CD4-positive, alpha-beta T cell treated with Interleukin-2 at 100 ng/mL for 4 hours (primary cell): ENCODE data around the gene NCKIPSD.

Experiments
- DNase-seq: peaks from one replicate; pipeline ENCODE4 v3.0.0-alpha.2; 2020; ENCODE audit warnings: low spot score

NCKIPSD gene

DNA sequence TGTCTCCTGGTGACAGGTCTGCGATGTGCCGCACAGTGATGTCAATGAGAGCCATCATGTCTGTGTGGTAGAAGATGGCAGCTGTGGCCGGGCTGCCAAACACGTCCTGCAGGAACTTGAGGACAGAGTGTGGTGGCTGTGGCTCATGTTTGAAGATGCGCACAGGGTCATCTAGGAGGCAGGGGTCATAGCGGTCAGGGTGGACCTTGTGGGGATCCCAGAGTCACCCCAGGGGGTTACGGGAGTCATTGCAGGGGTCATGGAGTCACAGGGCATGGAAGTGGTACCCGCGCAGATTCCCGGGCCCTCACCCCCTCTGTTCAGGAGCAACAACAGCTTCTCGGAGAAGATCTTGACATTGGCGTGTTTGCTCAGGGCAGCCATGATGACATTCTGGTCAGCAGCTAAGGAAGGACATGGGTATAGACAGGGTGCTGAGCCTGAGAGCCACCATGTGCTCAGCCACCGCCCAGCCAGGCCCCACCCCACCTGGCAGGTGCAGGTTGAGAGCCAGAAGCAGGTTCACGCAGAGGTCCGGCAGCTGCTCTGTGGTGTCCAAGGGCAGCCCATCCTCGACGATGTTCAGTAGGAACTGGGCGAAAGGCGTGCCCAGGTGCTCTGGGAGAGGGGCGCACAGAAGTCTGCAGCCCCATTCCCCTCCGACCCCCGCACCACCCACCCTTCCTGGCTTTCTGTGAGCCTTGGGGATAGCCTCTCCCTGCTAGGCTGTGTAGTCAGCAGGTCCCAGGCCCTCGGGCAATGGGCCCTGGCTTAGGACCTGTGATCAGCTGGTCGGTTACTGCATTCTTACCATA is 6.9 kb downstream of the NCKIPSD start:
- no peak for DNase-seq

DNA sequence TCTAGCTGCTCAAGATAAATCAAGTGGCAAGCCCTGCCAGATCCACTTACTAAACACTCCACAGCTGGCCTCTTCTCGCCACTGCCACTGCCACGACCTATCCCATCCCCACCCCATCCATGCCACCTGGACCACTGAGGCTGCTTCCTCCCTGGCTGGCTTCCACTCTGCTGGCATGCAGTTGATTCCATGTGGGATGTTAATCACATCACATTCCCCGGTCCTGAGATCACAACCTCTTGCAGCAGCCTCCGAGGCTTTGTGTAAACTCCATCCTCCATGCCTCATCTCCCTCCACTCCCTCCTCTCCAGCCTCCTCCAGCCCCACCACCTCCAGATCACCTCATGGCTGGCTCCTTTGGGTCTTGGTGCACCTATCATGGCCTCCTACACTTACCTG is 7.7 kb downstream of the NCKIPSD start:
- DNase-seq = no peak

DNA sequence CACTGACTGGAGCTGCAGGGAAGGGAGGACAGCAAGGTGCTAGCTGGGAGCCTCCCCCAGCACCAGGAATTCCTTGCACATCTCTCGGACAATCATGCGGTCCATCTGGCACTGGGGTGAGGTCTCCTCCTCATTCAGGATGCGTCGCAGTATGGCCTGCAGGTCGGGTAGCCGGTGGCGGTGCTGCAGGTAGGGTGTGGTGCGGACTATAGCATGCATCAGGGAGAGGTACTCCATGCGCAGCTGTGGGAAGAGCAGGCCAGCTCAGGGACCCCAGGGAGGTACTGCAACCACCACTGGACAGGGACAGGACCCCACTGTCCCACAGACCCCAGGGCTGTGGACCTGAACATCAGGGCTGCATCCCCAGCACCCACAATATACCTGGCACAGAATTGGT is 11.2 kb downstream of the NCKIPSD start:
- no peak for DNase-seq

DNA sequence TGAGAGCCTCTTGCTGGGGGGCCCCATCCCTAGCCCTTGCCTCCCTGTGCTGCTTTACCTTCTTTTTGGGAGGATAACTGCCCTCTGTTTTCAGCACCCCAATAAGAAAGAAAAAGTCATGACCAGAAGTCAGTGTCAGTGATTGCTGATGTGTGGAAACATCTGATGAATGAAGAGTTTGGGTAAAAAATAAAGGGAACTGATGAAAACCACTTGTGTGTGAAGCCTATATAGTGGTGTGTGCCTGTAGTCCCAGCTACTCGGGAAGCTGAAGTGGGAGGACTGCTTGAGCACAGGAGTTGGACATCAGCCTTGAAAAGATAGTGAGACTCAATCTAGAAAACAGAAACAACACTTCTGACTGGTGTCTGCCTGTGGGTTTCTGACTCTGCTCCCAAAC is 13.2 kb downstream of the NCKIPSD start:
- no peak for DNase-seq

DNA sequence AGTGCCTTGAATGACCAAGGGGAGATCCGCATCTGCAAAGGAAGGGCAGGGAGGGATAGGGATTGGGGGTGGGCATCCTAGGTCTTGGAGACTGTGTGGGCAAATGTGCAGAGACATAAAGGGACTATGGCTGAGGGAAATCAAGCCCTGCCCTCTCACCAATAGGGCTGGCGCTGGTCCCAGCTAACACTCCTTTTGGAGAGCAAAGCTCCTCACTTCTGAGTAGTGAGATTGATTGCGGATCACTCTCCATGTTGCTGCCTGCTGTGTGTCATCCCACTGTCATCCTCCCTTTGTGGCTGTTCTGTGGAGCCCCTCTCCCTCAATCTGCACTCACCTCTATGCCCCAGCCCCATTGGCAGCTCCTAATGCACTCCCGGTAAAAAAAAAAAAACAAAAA is 20.8 kb downstream of the NCKIPSD start:
- no peak for DNase-seq

DNA sequence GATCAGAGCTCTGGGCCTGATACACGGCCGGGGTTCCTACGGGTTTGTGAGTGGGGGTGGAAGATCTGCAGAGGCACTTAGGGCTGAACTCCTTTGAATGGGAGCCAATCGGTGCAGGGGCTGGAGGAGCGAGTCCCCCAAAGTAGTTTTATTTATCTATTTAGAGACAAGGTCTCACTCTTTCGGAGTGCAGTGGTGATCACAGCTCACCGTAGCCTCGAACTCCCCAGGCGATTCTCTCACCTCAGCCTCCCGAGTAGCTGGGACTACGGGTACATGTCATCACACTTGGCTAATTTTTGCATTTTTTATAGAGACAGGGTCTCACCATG is 21.4 kb downstream of the NCKIPSD start:
- no peak for DNase-seq

DNA sequence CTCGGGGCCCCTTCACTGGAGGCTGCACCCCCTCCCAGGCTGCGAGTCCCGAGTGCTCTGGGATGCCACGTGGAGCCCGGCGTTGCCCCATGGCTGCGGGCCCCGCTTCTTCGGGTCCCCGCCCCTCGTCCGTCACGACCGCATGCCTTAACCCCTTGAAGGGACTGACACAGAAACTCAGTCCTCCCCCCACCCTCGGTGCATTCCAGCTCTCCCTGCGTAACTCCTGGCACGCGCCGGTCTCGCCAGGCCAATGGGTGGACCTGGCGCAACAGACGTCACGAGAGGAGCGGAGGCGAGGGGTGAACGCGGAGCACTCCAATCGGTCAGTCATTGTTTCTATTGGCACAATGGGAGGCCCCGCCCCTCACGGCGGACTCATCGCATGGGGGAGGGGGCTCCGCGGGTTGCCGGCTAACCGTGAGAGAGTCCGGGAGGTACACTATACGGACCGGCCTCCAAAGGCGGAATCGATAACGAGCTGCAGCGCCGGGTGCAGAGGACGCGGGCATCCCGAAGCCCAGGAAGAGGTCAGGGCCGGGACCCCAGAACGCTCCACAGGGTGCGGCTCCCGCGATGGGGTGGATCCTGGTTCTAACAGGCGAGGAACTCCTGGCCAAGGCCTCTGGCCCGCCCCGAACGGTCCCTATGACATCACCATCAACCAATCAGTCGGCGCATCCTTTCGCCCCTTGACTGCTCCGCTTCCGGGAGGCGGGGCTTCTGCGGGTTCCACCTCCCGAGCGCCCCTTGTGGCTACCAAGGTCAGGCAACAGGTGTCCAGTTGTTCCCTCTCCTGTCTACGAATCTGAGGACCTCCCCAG is 22.0 kb downstream of the NCKIPSD start:
- peak; percentile 89 for DNase-seq

DNA sequence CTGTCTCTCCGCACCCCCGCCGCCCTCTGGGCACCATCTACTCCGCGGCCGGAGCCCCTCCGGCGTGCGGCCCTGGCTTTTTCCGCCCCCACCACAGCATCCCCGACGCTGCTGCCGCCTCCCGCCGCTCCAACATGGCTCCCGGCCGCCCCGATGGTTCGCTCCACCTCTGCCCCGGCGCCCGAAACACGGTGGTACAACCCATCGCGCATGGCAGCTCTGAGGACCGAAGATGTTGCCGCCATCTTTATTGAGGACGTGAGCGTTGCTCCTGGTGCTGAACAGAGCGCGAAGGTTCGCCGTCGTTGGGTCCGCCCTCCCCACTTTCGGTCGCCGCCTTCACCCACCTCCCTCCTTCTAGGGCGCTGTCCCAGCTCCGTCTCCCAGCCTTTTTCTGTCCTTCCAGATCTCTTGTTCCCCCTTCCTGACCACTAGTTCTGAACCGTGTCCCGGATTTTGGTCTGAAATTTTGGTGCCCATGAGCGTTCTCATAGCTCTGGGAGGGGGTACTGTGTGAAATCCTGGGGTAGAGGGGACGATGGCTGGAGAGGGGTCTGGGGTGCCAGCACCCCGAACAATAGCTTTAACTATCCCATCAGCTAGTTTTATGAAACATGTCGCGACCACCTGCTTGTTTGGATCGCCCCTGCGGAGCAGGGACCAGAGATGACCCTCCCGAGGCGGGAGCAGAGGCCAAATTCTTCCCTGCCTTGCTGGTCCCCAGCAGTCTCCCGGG is 22.8 kb downstream of the NCKIPSD start, which contains the start of gene CELSR3:
Gene CELSR3, minus strand, starts transcription at position 134 of the 736 bp plus-strand sequence. CDS start 252 bp downstream, outside the sequence.
- peak; percentile 62 for DNase-seq

DNA sequence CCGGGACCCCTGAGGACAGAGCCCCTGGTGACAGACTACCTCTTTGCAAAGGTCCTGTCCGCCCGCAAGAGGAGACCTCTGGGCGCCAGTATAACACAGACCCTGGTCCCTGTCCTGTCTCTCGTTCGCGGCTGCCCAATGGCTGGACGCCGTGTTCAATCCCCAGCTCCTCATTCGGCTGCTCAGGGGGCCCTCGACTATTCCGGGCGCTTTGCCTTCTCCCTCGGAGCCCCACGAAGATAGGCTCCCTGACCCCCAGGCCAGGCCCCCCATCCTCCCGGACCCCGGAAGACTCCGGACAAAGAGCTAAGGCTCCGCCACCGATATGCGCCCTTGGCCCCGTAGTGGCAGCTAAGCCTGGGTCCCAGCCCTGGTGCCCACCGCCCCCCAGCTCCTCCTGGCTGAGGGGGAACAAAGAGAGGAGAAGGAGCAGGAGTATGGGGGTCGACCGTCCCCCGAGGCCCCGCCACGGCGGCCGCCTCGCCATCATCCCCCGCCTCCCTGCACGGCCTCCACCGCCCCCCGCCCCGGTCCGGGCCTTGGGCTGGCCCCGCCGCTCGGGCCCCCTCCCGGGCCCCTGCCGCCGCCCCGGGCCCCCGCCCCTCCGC is 23.5 kb downstream of the NCKIPSD start:
- DNase-seq = no peak

DNA sequence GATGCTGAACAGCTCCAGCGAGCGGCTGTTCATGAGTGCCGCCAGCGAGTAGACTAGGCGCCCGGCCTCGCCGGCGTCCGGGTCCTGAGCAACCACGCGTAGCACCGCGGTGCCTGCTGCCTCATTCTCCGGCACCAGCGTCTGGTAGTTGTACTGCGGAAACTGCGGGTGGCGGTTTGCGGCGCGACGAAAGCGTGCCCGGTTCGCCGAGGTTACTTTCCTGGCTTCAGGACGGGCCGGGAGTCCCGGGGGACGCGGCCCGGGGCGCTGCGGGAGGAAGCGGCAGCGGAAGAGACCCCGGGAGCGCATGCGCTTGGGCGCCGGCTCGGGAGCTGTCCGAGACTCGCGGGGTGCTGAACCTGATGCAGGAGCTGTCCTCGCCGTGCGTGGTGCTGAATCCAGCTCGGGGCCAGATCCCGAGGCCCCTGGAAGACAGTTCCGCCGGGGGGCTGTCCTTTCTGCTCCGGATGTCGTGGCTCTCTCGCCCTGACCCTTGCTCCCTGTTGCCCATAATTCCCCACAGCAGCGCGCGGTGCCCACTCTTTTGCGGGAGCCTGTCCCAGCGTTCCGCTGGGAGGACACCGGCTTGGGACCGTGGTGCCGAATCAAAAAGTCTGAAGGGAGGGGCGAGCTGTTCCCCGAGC is 24.1 kb downstream of the NCKIPSD start:
- DNase-seq = peak; percentile 68

DNA sequence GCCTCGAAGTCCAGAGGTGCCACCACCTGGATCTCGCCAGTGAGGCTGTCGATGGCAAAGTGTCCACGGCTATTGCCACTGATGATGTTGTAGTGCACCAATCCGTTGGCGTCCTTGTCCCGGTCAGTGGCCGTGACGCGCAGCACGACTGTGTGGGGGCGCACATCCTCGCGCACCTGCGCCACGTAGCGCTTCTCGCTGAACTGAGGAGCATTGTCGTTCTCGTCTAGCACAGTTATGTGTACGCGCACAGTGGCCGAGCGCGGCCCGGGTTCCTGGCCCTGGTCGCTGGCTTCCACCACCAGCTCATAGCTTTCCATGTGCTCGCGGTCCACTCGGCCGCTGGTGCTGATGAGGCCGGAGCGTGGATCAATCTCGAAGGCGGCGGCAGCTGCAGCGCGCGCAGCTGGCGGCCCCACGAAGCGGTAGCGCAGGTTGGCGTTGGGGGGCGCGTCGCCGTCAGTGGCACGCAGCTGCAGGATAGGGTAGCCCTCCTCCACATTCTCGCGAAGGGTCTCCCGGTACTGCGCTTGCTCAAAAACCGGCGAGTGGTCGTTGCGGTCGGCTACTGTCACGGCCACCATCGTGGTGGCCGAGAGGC is 24.8 kb downstream of the NCKIPSD start:
- no peak for DNase-seq

DNA sequence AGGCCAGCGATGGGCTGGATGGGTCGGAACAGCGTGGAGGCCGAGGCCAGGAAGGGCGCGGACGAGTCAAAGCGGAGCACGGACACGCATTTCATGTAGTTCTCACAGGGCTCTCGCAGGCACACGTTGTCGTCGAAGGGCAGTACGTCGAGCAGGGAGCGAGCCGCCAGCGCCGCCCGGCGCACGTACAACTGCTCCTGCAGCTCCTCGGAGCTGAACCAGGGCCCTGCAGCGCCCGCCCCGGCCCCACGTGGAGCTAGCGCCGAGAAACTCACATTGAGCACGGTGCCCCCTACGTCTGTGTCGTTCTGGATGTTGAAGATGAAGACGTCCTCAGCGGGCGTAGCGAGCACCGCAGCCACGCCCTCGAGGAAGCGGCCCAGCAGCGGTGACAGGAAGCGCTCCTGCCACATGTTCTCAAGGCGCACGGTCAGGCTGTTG is 28.9 kb downstream of the NCKIPSD start:
- peak; percentile 26 for DNase-seq

DNA sequence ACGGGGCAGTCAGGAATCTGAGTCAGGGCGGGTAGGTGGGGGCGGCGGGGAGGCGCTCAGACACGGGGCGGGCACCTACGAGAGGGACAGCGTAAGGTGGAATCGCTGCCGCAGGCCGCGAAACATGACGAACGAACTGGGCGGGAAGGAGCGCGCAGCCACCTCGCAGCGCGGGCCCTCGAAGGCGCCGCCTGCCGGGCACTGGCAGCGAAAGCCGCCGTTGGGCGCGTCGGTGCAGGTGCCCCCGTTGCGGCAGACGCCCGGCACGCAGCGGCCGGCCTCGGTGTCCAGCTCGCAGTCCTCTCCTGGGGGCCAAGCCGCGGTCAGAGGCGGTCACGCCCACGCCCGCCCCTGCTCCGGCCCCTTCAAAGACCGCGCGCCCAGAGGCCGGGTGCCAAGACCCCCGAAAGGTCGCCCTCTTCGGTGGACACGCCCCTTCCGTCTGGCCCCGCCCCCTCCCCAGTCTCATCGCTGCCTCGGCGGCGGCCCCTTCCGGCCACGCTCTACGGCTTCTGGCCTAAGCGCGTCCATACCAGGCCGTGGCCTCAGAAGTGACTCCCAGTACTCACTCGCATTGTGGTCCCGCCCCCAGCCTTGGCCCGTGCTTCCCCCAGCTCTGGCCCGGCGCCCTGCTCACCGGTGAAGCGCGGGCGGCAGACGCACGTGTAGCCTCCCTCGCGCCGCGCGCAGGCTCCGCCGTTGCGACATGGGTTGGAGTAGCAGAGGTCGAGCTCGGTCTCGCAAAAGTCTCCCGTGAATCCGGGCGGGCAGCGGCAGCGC is 29.5 kb downstream of the NCKIPSD start:
- peak; percentile 86 for DNase-seq

DNA sequence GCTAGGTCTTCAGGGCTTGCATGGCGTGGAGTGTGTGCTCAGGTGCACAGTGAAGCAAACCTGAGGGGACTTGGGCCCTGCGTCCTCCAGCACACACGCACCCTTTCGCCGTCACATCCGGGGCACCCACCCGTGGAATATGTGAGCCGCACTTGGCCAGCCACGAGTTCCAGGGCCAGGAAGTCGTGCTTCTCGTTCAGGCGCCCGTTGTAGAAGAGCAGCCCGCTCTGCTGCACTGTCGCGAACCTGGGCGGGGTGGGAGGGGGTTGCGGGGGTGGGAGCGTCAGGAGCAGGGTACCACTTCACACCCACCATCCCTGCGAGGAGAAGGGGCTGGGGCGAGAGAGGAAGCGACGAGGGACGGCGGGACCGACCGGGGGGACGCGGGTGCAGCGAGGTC is 30.1 kb downstream of the NCKIPSD start:
- peak; percentile 38 for DNase-seq

DNA sequence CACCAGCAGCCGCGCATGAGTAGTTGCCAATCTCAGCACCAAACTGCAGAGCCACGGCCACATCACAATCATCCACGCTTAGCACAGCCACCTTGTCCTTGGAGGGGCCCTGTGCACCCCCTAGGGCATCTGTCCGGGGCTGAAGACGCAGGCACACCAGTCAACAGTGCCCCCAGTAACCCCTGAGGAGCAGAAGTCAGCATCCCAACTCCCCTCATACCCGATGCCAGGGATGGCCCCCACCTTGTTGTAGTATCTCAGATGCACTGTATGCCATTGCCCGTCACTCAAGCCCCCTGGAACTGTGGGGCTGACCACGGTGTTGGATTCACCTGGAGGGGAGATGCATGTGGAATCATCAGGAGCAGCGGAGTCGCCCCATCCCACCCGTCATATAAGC is 30.7 kb downstream of the NCKIPSD start:
- no peak for DNase-seq

DNA sequence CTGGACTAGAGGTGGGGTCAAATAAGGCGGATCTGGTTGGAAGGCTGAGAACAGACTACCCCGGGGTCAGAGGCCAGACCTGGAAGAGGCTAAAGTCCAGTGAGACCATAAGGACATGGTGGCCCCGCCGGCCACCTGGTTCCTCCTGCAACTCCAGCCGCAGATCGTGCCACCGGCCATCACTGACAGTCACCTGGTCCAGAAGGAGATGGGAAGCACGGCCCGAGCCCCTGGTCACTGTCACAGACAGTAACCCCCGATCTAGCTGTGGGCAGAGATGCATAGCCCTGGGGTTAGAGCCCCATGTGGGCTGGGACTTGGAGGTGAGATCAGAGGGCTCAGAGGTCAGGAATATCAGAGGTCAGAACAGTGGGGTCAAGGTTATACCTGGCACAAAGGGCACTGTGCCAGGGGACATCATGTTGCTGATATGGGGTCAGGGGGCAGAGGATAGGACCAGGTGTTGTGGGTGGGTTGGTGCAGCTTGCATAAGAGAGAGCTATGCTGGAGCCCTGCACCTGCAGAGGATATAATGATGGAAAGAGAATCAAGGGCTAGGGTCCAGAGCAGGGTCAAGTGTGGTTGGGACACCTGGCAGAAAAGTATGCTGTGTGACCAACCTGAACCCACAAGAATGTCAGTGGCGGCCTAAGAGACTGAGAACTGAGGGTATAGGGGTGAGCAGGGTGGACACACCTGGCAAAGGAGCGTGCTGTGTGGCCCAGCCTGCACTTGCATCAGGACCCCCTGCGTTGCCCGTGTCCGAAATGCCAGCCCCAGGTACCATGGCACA is 32.6 kb downstream of the NCKIPSD start:
- DNase-seq = no peak

DNA sequence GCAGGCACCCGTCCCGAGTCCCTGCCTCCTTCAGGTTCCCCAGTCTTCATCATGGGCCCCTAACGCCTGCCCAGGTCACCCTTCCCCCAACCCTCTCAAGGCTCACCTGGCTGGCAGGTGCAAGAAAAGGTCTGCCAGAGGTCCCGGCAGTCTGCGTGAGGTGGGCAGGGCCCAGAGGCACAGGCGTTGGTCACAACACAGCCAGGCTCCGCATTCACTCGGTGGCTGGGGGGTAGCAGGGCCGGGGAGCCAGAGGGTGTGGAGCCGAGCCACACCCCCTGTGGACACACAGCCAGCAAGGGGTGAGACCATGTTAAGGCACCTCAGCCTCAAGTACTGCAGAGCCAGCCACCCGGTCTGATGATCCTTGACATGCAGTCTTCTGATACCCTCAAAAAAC is 33.9 kb downstream of the NCKIPSD start:
- no peak for DNase-seq

DNA sequence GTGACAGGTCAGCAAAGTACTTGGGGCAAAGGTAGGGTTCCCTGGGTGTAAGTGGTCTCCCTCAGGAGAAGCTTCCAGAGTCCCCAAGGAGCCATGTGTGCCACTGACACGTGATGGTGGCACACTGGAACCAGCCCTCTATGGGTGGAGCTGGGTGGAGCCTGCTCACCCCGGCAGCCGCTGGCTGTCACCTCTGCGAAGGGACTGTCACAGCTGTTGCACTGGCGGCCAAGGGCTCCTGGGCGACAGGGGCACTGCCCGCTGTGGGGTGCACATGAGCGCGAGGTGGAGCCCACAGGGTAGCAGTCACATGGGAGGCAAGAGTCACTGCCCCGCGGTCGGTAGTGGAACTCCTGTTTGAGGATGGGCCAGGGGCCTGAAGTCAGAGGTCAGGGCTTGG is 35.0 kb downstream of the NCKIPSD start:
- DNase-seq = no peak

DNA sequence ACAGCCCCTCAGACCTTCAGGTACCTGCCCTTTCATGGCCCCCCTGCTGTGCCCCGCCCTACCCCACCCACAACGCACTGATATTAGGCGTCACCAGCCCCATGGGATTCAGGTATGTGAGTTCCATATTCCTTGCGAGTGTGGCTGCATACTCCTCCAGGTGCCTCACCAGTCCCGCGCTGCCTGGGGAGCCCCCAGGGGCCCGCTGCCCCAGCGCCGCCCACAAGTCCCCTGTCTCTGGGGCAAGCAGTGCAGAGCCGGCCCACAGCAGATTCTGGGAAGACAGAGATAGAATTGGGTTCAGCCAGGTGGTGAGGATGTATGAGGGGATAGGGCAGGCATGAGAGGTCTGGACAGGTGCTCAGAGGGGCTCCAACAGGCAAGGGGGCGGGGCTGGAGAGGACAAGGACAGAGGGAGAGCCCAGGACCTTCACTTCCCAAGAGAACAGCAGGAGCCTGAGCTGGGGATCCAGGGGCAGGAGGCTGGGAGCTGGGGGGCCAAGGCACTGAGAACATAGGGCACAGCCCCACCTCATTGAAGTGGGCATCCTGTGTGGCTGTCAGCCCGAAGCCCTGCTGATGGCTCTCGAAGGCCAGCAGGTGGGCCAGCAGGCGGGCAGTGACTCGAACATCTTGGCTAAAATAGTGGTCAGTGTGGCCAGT is 37.4 kb downstream of the NCKIPSD start:
- no peak for DNase-seq
